ENCODE measurements around the gene RALA.

- TF ChIP-seq CTCF (IDR thresholded peaks at IDR 0.05) (no peak), POLR2A (IDR thresholded peaks at IDR 0.05) (no peak)
These were observed 86.5 kb downstream of the RALA start for GRCh38 chr7:39709768-39710311.

Measured in Peyer's patch (tissue), 4 donors.